LoVo (cell line): ENCODE results near the gene OR4S1.
"Not testable (repeated sequence)": the region's sequence is repeated elsewhere in the genome, so short reads cannot be mapped to it uniquely, and the experiment has no call there.

Experiments used
- DNase-seq: peaks from one replicate; pipeline ENCODE4 v3.0.0-alpha.2; 2016; ENCODE audit warnings: low spot score

OR4S1 gene

GRCh38 chr11:48305923-48306322 lies at the start of gene OR4S1:
Gene OR4S1 (plus strand): TSS chr11:48306223. CDS start chr11:48306223, 0 bp downstream.
- no peak for DNase-seq

- DNase-seq = no peak
Observed at GRCh38 chr11:48261600-48261999, 44.4 kb upstream of the OR4S1 start.

GRCh38 chr11:48263423-48263911 lies 42.6 kb upstream of the OR4S1 start, which contains the start of gene OR4X1:
Gene OR4X1 (plus strand): TSS chr11:48263861. CDS start chr11:48263861, 0 bp downstream.
- no peak for DNase-seq

- DNase-seq = no peak
Observed at GRCh38 chr11:48270621-48271020, 35.4 kb upstream of the OR4S1 start.

GRCh38 chr11:48272606-48273005 lies 33.4 kb upstream of the OR4S1 start:
- DNase-seq = no peak

GRCh38 chr11:48307760-48308386 lies 1.9 kb downstream of the OR4S1 start:
- peak; percentile 70 for DNase-seq

GRCh38 chr11:48313590-48313989 lies 7.6 kb downstream of the OR4S1 start:
- DNase-seq = not testable (repeated sequence)

- DNase-seq = not testable (repeated sequence)
Observed at GRCh38 chr11:48319813-48320212, 13.8 kb downstream of the OR4S1 start.

- DNase-seq = not testable (repeated sequence)
Observed at GRCh38 chr11:48324620-48325019, 18.6 kb downstream of the OR4S1 start, which contains the start of gene OR4C3. Gene OR4C3 (plus strand): TSS chr11:48324920. CDS start chr11:48325022, 102 bp downstream.

- no peak for DNase-seq
Observed at GRCh38 chr11:48341466-48341865, 35.4 kb downstream of the OR4S1 start.

GRCh38 chr11:48342505-48342904 lies 36.5 kb downstream of the OR4S1 start:
- not testable (repeated sequence) for DNase-seq

- DNase-seq = not testable (repeated sequence)
Observed at GRCh38 chr11:48346286-48346685, 40.3 kb downstream of the OR4S1 start.

- no peak for DNase-seq
Observed at GRCh38 chr11:48354013-48354412, 48.0 kb downstream of the OR4S1 start.

GRCh38 chr11:48354677-48355076 lies 48.7 kb downstream of the OR4S1 start:
- no peak for DNase-seq
